ENCODE measurements around the gene CCNH.

The CCNH gene

DNA sequence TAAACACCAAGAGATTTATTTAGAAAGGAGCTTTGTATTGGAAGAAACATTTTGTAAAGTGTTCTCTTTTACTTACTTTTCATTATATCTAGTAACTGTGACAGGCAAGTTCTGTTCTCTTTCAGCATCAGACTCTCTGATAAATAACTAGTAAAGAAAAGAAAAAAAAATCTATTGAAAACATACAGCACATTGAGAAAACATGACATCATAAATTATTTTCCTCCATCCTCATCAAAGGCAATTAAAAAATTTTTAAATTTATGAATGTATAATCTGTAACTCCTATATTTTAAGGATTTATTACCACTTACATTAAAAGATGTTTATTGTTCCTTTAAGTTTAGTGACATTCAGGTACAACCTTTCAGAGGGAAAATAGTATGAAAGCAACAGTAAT, 11.1 kb downstream of the CCNH start:
- DNase-seq: no peak

GRCh38 chr5:87400305-87400899, 12.3 kb downstream of the CCNH start:
- DNase-seq: no peak

DNA sequence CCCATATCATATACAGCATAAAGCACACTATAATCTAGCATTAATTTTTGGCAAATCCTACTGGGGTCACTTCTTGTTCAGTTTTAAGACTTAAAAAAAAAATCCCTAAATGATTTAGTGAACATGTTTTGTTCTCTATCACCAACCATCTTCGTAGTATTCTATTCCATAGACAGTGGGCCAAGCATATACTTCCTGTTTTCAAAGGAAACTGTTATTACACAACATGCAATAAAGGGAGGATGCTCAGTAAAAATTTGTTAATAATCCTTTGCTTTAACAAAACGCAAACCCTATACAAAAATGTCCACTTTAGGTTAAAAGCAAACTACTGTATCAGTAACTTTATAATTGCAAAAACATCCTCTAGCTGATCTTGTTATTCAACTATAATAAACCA, 13.0 kb downstream of the CCNH start:
- DNase-seq: no peak

DNA sequence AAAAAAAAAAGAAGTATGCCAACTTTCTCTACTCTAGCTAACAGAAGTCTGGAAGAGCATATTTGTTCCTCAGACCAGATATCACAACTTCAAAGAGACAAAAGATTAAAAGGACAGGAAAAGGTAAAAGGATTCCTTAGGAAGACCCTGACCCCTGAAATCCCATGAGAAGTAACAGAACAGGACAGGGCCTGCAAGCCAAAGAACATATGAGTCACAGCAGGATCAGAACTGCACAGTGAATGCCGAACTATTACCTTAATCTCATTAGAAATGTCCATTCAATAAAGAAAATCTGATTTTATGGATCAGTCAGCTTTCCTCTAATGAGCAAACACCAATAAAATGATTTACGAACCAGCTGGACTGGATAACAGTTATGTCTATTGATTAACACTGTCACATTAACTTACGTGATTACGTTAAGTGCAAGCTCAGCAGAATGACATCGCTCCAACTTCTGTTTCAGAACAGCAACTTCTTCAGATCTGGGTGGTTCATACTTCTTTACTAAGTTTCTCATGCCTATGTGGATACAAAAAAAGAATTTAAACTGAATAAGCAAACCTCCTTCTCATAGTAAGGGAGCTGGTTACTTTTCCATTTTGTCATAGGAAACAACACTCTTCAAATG, 13.6 kb downstream of the CCNH start:
- DNase-seq: no peak

DNA sequence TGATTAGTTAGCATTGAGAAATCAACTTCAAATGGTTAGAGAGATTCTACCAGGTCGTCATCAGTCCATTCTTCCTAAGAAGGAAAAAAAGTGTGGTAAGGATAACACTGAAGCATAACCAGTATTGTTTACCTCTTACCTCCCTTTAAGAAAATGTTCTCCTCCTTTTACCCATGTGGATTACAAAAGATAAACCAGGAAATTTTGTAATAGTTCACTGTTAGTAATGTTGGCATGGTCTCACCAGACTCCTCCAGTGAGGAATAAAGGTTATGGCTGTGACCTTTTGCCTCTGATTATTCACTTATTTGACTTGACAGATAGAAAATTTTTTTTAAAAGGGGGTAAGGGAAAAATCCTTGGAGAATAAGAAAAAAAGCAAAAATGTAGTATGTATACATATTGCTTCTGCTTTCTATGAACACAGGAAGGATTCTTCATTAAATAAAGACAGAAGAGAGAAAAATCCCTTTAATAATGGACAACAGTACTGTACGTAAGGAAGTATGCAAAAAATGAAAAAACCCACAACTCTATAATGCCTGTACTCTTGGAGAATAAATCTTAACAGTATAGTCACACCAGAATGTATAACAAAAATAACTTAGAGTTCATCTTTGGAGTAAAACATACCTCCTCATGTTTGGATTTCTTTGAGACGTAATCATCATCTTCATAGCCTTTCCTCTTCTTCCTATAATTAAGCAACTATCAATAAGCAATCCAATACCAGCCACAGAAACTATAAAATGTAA, 18.1 kb downstream of the CCNH start:
- no peak for DNase-seq

DNA sequence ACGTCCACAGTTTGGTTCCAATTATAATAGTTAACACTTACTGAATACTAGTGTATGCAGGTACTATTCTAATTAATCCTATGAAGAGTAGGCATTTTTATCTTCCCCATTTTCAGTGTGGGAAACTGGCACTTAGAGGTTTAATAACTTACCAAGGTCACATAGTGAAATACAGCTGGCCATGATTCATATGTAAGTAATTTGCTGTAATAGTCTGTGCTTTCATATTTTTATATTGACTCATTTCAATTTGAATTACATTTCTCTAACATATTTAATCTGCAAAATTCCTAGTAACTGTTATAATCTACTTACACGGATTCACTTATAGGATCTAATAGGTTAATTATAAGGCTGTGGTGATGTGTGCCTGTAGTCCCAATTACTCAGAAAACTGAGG, 19.4 kb downstream of the CCNH start:
- no peak for DNase-seq

- DNase-seq: no peak
Measured at GRCh38 chr5:87392801-87393200, 19.9 kb downstream of the CCNH start.

DNA sequence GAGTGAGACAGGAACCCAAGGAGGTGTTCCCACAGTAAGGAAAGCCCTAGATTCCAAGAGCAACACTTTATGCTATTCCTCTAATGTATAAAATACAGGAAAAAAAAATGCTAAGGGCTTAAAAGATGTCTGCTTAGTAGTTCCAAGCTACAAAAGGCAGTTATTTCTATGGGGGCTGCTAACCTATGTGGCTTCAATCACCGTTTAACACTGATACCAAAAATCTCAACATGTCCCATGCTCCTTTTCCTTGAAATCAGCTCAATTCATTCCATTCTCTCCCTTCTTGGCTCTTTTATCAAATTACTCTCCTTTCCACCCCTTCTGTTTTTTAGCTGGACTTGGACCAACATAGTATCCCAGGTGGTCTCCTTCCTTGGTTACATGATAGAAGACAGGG, 20.6 kb downstream of the CCNH start:
- DNase-seq: no peak

GRCh38 chr5:87390576-87391199, 22.0 kb downstream of the CCNH start:
- no peak for DNase-seq

- no peak for DNase-seq
Measured at GRCh38 chr5:87390075-87390474, 22.7 kb downstream of the CCNH start.

GRCh38 chr5:87389296-87390034, 23.3 kb downstream of the CCNH start:
- DNase-seq: no peak

DNA sequence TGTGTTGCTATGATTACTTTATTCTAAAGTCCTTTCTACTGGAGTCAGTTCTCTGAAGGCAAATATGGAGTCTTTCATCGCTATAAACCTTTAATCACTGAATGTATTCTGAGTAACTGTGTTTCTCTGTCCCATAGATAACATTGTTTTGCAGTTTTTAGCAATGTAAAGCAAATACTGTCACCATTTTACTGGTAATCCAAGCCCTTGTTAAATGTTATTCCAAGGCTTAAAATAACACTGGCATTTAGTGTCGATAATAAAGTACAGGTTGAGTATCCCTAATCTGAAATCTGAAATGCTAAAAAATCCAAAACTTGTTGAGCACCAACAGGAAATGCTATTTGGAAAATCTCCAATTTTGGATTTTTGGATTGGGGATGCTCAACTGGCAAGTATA, 24.6 kb downstream of the CCNH start:
- DNase-seq: no peak

DNA sequence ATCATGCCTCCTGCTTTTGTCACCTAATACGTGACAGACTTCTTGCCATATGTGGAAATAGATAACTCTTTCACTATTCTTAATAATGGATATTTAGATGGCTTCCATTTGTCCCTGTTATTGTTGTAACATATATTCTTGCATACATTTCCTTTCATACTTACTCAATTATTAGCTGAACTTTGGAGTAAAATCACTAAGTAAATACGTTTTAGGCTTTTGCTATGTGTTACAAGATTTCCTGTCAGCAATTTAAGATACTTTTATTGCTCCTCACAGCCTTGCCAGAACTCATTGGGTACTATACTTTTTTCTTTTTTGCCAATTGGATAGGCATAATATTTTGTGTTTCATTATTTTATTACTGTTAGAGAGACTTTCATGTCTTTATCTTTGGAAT, 26.9 kb downstream of the CCNH start:
- DNase-seq: no peak

- no peak for DNase-seq
Measured at GRCh38 chr5:87383216-87383615, 29.5 kb downstream of the CCNH start.

DNA sequence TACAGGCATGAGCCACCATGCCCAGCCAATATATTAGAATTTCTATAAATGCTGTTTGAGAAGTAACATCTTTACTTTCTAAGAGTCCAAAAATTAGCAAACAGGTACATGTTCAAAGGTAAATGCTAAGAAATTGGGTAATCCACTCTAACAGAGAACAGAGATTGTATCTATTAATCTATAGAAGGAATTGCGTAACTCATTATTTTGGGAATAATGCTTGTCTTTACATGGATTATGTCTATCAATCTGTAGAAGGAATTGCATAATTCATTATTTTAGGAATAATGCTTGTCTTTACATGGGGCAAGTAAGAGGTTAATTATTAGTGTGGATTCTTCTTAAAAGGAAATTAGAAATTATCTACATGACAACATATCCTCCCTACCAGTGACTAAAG, 30.5 kb downstream of the CCNH start:
- no peak for DNase-seq

- no peak for DNase-seq
Measured at GRCh38 chr5:87372705-87373104, 40.0 kb downstream of the CCNH start.

- no peak for DNase-seq
Measured at GRCh38 chr5:87369431-87369830, 43.3 kb downstream of the CCNH start.

- no peak for DNase-seq
Measured at GRCh38 chr5:87368601-87369000, 44.1 kb downstream of the CCNH start.

DNA sequence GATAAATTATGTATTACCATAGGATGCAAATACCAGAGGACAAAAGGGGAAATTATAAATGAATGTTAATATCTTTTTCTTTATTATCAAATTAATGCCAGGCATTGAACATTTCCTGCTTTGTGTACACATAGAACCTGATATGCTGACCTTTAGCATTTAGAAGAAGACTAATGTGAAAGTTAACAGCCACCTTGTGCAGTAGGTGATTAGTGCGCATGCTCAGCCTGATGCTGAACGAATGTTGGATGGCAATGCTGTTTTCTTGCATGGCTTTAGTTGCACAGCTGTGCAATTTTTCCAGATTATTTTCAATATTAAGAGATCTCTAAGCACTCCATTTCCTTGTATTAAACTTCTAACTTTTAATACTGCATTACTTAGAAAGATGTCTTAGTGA, 45.5 kb downstream of the CCNH start:
- DNase-seq: no peak

DNA sequence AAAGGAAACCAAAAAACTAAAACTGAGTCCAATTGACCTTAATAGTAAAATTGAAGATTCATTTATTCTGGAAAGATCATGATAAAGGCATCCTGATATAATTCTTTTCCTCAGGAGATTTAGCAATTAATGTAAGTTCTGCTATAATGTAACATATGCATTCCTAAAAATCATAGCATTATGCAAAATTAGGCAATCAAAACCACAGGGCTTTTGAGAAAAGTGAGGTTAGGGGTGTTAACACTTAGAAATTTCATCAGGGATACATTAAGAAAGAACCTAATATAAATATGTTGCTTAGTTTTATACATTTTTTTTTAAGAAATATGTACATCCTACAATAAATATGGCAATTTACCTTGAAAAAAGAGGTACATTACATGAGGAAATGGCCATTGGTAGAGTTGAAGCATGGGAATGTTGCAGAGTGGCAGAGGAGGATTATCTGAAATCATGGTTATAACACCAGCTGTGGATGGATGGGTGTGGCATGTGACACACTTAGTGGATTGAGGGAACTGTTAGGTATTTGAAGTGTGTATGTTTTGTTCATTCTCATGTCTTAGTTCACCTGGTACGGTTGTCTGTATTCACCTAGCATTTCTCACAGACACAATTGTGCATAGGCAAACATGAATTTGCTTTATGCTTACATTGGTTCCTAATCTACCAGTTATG, 51.1 kb downstream of the CCNH start:
- DNase-seq: no peak

- DNase-seq: no peak
Measured at GRCh38 chr5:87361031-87361445, 51.7 kb downstream of the CCNH start.

- DNase-seq: no peak
Measured at GRCh38 chr5:87360132-87360531, 52.6 kb downstream of the CCNH start.

DNA sequence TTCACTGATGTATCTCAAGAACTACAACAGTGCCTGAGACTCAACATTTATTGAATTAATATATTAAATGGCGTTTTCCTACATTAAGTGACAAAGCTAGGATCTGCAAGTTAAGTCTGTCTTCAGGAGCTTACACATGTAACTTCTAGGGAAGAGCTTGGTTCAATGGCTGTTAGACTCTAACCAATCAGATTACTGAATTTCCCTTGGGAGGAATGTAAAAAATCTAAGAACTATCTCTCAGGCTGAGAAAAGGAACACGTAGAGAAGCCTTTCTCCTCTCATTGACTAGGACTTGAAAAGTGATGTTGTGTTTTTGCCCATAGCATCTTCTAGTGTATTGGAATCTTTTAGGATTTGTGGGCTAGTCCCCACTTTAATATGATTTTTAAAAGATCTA, 53.6 kb downstream of the CCNH start:
- DNase-seq: no peak
